HG03520 (cell line): ENCODE results near the gene RHAG.
"Not testable (repeated sequence)": the region's sequence is repeated elsewhere in the genome, so short reads cannot be mapped to it uniquely, and the experiment has no call there.

Experiments used
- ATAC-seq: cut with Tn5 transposase; IDR thresholded peaks from one replicate; pipeline ENCODE4 v1.9.1; 2021; ENCODE audit warnings: mild to moderate bottlenecking, moderate library complexity; ENCODE audit not compliant: unreplicated experiment

RHAG gene

DNA sequence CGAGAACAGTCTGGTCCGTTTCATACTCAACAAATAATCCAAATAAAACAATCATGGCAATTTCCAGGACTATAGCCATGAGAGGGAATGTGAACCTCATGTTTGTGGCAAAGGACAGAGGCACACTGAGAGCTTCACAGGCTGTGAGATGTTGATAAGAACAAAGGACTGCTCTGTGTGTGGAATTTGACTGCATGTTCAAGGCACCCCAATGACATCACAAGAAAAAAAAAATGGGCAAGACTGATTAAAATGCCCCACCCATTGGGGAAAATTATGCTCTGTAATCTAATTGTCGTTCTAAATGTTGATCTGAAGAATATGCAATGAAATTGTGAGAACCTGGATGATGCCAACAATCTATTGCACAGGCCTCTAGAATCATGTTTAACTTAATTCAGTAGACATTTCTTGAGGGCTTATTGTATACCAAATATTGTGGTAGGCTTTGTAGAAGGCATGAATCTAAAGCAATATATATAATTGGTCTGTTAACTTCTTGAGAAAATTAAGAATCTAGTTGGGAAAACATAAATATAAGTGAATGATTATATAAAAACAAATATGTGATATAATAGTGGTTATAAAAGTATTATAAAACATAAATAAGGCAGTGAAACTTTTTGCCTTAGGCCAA, at the start of gene RHAG:
TSS of gene RHAG (minus strand) at position 127 of the 637 bp plus-strand sequence. CDS start at position 100, 27 bp downstream.
- no peak for ATAC-seq

- ATAC-seq: no peak
Measured at GRCh38 chr6:49676671-49677281, 40.1 kb upstream of the RHAG start.

- ATAC-seq: no peak
Measured at GRCh38 chr6:49675816-49676215, 39.2 kb upstream of the RHAG start.

- ATAC-seq: no peak
Measured at GRCh38 chr6:49668083-49668511, 31.5 kb upstream of the RHAG start.

DNA sequence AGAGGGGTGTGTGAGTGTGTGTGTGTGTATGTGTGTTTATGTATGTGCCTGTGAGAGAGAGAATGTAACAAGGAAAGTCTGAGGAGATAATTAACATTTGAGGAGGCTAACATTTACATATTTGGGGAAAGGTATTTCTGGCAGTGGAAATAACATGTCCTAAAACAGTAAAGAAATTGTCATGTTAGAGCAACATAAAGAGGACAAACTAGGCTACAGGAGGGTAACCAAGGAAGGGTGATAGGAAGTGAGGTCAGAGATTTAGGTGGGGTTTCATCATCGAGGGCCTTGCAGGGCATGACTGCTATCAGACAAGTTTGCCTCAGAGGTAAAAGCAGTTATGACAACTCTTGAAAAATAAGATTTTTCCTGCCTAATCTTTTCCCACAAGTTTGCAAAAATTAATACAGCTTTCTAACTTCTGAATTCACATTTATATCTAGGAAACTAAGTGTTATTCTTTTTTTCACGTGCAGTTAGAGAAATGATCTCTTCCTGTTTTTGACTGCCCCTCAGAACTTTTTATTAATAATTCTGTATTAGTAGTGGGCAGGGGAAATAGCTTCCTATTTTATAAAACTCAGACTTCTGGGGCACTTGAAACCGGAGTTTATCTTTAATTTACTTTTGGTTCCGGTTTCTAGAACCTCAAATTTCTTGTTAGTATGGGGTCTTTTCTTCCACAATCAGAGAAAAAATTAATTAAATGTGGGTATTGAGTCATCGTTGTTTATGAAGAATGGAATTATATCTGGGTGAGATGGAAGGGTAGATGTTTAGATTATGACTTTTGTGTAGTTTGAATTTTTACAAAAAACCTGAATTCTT, 30.5 kb upstream of the RHAG start:
- ATAC-seq: no peak

DNA sequence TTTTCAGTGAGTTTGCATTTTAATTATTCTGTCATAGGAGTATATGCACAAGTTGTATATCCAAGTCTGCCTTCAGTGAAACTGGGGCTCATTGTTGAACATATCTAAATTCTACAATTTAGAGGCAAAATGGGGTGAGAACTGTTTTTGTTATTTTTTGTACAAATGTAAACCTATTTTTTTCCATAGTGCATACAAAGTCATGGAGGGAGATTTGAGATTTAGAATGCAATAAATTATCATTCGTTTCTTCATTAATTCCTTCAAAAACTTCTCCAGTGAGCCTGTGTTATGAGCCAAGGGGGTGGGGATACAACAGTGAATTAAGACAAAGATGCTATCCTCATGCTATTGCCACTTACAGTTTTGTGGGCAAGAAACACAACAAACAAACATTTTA, 29.8 kb upstream of the RHAG start:
- ATAC-seq: no peak

DNA sequence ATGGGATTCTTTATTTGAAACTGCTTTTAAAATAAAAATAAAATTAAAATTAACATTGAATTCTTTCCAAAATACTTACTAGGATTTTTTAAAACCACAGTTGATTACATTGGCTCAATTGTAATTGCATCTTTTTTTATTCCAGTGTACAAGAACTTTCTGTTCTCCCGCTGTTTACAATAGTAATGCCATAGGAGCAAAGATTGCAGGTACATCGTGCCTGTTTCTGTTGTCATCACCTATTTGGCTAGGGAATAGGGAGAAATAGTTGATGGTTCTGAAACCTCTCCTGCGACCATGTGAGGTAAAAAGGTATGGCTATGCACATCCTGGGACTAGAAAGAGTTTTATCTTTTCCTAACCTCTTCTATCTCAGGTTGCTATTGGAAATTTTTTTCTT, 28.2 kb upstream of the RHAG start:
- no peak for ATAC-seq

DNA sequence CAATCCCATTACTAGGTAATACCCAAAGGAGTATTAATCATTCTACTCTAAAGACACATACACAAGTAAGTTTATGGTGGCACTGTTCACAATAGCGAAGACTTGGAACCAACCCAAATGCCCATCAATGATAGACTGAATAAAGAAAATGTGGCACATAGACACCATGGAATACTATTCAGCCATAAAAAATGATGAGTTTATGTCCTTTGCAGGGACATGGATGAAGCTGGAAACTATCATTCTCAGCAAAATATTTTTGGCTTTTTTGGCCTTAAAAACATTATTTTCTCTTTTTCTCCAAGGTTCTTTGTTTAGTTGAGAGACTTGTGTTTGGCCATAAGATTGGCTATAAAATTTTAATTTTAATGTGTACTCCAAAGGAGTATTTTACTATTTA, 27.4 kb upstream of the RHAG start:
- not testable (repeated sequence) for ATAC-seq

- no peak for ATAC-seq
Measured at GRCh38 chr6:49662892-49663261, 26.2 kb upstream of the RHAG start.

DNA sequence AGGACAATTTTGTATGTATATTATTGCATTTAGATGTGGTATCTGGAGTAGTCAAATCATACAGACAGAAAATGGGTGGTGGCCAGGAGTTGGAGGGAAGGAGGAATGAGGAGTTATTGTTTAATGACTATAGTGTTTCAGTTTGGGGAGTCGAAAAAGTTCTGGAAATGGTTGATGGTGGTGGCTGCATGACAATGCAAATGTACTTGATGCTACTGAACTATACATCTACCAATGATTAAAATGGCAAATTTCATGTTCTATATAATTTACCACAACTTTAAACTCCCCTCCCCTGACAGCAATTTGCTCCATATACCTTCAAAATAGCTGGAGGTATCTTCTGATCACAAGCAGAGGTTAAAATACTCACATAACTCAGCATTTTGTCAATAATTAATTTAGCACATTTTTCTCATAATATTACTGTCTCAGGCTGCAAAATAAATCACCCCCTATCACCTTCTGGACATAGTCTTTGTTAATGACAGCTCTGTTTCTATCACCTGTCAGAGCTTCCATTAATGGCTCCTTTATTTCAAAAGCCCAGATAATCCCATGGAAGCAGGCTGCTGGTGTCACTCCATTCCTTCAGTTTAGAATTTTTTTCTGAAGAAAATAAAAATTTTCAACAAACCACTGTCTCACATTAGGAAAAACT, 25.7 kb upstream of the RHAG start:
- no peak for ATAC-seq

DNA sequence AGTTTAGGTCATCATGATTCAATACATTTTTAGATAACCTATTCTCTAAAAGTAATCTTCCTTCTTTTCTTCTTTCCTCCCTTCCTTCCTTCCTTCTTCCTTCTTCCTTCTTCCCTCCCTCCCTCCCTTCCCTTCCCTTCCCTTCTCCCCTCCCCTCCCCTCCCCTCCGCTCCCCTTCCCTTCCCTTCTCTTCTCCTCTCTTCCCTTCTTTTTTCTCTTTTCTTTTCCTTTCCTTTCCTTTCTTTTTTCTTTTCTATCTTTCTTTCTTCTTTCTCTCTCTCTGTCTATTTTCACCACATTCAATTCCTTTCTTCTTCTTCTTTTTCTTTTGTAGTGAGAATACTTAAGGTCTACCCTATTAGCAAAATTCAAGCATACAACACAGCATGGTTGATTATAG, 17.3 kb upstream of the RHAG start:
- no peak for ATAC-seq

DNA sequence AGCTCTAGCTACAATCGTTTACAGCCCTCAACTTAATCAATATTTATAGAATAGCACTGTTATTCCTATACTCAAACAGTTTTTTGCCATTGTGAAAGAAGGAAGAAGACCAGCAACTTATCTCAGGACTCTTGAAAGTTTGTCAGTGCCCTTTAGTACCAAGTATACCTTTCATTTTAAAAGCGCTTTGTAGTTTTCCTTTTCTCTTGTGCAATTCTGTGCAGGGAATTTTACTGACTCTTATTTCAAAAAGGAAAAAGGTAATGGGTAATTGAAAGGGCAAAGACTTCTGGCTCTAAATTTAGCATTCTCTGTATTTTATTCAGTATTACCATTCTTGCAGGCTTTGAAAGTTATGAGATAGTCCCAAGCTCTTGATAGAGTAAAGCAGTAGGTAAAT, 16.8 kb upstream of the RHAG start:
- no peak for ATAC-seq

- no peak for ATAC-seq
Measured at GRCh38 chr6:49651239-49651638, 14.6 kb upstream of the RHAG start.

DNA sequence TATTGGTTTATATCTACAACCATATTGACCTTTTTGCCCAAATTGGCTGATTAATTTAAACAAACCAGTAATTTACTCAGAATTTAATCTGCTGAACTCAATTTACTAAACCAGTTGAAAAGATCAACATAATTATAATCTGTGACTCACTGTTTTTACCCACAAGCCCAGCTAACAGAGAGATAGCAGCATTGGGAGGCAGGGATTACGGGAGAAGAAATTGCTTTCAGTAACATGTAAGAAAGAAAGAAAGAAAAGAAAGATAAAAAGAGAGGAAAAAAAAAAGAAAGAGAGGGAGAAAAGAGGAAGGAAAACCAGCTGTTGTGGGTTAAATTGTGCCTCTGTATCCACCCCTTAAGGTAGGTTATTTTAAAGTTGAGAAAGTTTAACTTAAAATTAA, 13.3 kb upstream of the RHAG start:
- ATAC-seq: no peak

- no peak for ATAC-seq
Measured at GRCh38 chr6:49648036-49648435, 11.4 kb upstream of the RHAG start.

DNA sequence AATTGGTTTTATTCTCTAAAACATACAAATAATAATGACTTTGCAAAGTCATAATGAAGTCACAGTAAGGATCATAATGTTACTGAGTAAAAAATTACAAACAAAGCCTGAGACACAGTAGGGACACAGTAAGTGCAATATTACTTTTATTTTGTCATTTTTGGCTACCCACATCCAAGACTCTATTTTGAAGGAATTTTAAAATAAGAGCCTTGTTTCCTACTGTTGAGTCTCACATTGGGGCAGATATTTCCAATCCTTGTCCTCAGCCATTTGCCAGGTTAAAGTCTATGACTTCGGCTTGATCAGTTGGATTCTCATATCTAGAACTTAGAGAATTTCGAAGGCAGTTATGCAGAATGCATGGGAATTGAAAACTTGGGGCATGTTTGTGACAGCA, 10.8 kb upstream of the RHAG start:
- ATAC-seq: no peak

DNA sequence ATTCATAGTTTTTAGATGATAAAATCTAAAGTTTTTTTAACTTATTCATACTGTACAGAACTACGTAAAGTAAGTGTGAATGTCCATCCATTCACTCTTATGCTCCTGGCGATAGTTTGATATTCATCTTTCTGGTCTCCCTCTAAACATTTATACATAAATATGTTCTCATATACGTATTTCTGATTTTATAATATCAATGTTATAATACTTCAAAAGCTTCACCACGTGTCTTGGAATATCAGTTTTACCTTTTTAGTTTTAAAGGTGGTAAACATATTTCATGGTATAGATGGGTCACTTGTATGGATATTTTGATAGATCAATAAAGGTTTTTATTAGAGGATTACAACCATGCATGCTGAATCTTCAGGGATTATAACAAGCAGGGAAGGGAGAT, 10.3 kb upstream of the RHAG start:
- no peak for ATAC-seq

DNA sequence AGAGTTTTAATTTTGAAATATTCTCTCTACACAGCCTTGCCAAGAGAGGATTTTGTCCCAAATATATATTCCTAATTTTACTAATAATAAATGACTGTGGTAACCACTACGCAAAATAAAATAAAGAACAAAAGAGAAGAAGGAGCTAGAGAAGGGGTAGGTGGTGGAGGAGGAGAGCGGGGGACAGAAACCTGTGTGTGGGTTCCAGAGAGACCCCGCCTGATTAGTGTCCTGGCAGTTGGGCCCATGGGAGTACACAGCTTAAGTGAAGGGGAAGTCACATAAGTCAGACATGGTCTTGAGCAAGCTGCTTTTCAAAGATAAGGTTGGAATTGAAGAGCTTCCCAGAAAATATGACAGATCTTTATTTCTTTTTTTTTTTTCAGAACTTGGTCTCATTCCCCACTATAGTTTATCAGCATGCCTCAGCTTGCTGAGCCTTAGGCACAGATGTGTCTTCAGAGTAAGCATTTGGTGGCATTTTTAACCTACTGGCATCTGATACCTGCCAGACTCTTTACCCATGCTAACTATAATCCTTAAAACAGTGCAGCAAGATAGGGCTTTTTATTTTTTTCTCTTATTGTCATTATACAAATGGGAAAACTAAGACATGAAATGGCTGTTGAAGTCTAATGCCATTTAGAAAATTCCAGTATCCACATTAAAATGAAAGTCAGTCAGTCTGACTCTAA, 9.6 kb upstream of the RHAG start:
- no peak for ATAC-seq

DNA sequence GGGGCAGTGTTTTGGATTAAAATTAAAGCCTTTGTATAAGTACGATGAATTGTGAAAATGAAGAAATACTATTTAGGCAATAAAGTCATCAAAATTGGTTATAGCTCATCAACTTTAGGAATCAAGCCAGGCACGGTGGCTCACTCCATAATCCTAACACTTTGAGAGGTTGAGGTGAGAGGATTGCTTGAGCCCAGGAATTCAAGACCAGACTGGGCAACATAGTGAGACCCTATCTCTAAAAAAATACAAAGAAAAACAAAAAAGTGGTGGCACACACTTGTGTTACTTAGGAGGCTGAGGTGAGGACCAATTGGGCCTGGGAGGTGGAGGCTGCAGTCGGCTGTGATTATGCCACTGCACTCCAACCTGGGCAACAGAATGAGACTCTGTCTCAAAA, 8.5 kb upstream of the RHAG start:
- ATAC-seq: no peak

- no peak for ATAC-seq
Measured at GRCh38 chr6:49639177-49639817, 2.7 kb upstream of the RHAG start.

- ATAC-seq: no peak
Measured at GRCh38 chr6:49637350-49637731, 702 bp upstream of the RHAG start.
